HUES6 (cell line): ENCODE measurements around the gene TMEM184C.

ENCODE experiments used
- H3K27ac ChIP-seq: 2 replicates; pipeline ENCODE4 v1.7.0; 2013; ENCODE audit warnings: low read depth, mild to moderate bottlenecking, low read length, inconsistent platforms
- H3K27me3 ChIP-seq: 2 replicates; pipeline ENCODE4 v1.6.1; 2013; ENCODE audit warnings: low read length; ENCODE audit not compliant: control insufficient read depth, insufficient read depth
- H3K36me3 ChIP-seq: 2 replicates; pipeline ENCODE4 v1.6.1; 2013; ENCODE audit warnings: low read length; ENCODE audit not compliant: control insufficient read depth, insufficient read depth
- H3K4me1 ChIP-seq: 2 replicates; pipeline ENCODE4 v1.6.1; 2013; ENCODE audit warnings: low read length; ENCODE audit not compliant: control insufficient read depth, insufficient read depth
- H3K4me3 ChIP-seq: 2 replicates; pipeline ENCODE4 v1.5.1; 2013; ENCODE audit warnings: low read depth, low read length
- H3K9ac ChIP-seq: one replicate; pipeline ENCODE4 v1.6.1; 2013; ENCODE audit warnings: mild to moderate bottlenecking, low read length
- H3K9me3 ChIP-seq: 2 replicates; pipeline ENCODE4 v1.6.1; 2013; ENCODE audit warnings: low read depth, low read length; ENCODE audit not compliant: control insufficient read depth, insufficient read depth

The TMEM184C gene

GRCh38 chr4:147683717-147684700, 66.8 kb downstream of the TMEM184C start, which contains the start of gene PRMT9:
TSS of gene PRMT9 (minus strand) at chr4:147684163. CDS start at chr4:147683987, 176 bp downstream.
- H3K4me3 ChIP-seq = peak within 1 kb of the TSS; percentile 74
- H3K9me3 ChIP-seq = no peaks in the 10 kb centered on the region
- H3K9ac ChIP-seq = peak within 1 kb of the TSS; percentile 73
- peak within 1 kb of the TSS; percentile 51 for H3K27ac ChIP-seq
- H3K27me3 ChIP-seq = no peaks in the 10 kb centered on the region
- H3K4me1 ChIP-seq = peaks cover 11% of the 10 kb centered on the region
- H3K36me3 ChIP-seq = 0 out of 2 replicates have a peak, but pooled peaks cover under 1% of the 10 kb centered on the region

- Histone ChIP-seq H3K36me3 (no peaks in the 10 kb centered on the region), H3K27ac (no peak overlapping the region), H3K27me3 (no peaks in the 10 kb centered on the region), H3K4me1 (peaks cover 5% of the 10 kb centered on the region; the same call in 1 of the 2 replicates), H3K9ac (no peak overlapping the region), H3K9me3 (no peaks in the 10 kb centered on the region), H3K4me3 (no peak overlapping the region)
These were observed 71.9 kb downstream of the TMEM184C start for GRCh38 chr4:147689067-147689466.

DNA sequence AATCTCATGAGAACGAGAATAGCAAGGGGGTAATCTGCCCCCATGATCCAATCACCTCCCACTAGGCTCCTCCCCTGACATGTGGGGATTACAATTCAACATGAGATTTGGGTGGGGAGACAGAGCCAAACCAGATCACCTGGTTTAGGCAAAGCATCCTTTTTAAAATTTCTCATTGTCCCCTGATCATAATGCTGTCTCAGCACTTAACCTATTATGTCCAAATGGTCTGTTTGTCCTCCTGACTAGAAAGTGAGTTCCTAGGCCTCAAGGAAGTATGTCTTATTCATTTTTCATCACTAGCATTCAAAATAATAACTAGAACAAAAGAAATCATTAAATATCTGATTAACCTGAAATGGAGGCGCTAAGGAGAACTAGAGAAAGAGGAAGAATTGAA, 74.6 kb downstream of the TMEM184C start:
- Histone ChIP-seq H3K9ac (no peak overlapping the region), H3K4me1 (no peaks in the 10 kb centered on the region), H3K27me3 (no peaks in the 10 kb centered on the region), H3K4me3 (no peak overlapping the region), H3K9me3 (no peaks in the 10 kb centered on the region), H3K27ac (no peak overlapping the region), H3K36me3 (no peaks in the 10 kb centered on the region)

DNA sequence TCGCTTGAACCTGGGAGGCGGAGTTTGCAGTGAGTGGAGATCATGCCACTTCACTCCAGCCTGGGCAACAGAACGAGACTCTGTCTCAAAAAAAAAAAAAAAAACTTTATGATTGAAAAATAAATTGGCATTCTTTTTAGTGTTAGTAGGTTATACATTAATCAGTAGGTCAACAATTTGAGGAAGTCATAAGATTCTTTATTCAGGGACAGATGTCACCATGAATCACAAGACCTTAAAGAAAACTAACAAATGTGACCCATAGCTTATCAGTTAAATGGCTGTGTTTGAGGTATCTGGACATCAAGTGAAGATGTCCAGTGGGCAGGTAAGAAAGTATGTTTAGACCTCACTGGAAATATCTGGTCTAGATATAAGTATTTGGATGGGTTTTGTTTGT, 76.0 kb downstream of the TMEM184C start:
- Histone ChIP-seq H3K9ac (no peak overlapping the region), H3K4me3 (no peak overlapping the region), H3K36me3 (no peaks in the 10 kb centered on the region), H3K27me3 (no peaks in the 10 kb centered on the region), H3K27ac (no peak overlapping the region), H3K4me1 (no peaks in the 10 kb centered on the region), H3K9me3 (no peaks in the 10 kb centered on the region)

DNA sequence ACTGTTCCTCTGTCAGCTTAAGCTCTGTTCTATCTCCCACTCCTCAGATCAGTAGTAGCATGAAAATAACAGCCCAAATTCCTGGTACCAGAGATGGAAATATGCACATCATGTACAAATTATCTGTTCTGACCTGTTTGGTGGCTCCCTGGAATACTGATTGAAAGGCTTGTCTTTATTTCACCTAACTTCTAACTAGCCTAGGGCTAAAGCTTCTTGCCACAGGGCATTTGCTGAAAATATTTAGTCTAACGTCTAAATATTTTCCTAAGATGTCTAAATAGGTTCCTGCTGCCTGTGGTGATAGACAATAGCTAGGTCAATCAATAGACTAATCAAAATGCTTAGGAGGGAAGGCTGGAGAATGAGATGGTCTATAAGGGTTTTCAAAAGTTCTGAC, 79.7 kb downstream of the TMEM184C start:
- H3K4me3 ChIP-seq = no peak overlapping the region
- H3K9me3 ChIP-seq = no peaks in the 10 kb centered on the region
- no peaks in the 10 kb centered on the region for H3K4me1 ChIP-seq
- H3K9ac ChIP-seq = no peak overlapping the region
- H3K27ac ChIP-seq = no peak overlapping the region
- H3K27me3 ChIP-seq = no peaks in the 10 kb centered on the region
- H3K36me3 ChIP-seq = no peaks in the 10 kb centered on the region

DNA sequence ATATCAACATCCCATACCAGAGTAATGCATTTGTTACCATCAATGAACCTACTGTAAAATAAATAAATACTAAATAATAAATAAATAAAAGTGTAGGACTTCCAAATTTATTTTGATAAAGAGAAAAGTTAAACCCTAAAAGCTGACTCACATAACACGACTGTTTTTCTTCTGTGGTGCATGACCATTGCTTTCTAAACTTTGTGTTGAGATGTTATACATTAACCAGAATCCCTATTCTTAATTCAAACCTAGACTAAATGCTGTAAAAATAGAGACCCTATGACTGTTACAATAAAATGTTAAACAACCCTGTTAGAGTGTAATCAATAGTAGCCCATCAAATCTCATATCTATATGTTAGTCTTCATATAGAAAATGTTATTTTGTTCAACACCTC, 87.6 kb downstream of the TMEM184C start:
- Histone ChIP-seq H3K27me3 (no peaks in the 10 kb centered on the region), H3K9ac (no peak overlapping the region), H3K9me3 (no peaks in the 10 kb centered on the region), H3K27ac (no peak overlapping the region), H3K4me1 (peaks cover 4% of the 10 kb centered on the region; the same call in 1 of the 2 replicates), H3K4me3 (no peak overlapping the region), H3K36me3 (no peaks in the 10 kb centered on the region)

DNA sequence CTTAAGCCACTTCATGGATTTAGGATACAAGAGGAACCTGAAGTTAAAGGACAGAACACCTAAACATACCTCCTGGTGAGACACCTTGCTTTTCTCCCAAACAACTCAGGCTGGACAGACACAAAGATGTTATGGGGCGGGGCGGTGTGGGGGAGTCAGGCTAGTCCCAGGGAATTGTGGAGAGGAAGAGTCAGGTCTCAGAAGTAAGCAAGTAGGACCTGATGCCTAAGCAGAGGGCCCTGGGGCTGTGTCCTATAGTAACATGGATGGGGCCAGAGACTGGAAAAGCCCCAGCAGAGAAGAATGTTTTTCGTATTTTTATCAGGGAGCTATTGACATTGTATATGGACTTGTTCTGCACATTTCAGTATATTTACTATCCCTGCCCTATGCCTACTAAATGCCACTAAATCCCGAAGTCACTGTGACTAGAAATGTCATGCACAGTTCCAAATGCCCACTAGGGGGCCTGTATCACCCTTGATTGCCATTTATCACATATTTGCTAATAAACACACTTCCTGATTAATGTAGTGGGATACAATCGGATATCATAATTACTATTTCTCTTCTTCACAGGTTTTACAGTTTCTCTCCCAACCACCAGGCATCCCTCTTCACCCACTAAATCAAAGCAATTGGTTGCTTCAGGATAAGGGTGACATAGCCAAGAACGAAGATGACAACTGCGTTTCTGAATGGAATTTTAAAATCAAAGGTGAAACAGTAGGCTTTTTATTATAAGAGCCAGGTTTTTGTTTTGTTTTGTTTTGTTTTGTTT, 90.9 kb downstream of the TMEM184C start:
- no peak overlapping the region for H3K4me3 ChIP-seq
- H3K9ac ChIP-seq = no peak overlapping the region
- no peaks in the 10 kb centered on the region for H3K9me3 ChIP-seq
- H3K36me3 ChIP-seq = no peaks in the 10 kb centered on the region
- peaks cover 4% of the 10 kb centered on the region; the same call in 1 of the 2 replicates for H3K4me1 ChIP-seq
- no peak overlapping the region for H3K27ac ChIP-seq
- no peaks in the 10 kb centered on the region for H3K27me3 ChIP-seq

DNA sequence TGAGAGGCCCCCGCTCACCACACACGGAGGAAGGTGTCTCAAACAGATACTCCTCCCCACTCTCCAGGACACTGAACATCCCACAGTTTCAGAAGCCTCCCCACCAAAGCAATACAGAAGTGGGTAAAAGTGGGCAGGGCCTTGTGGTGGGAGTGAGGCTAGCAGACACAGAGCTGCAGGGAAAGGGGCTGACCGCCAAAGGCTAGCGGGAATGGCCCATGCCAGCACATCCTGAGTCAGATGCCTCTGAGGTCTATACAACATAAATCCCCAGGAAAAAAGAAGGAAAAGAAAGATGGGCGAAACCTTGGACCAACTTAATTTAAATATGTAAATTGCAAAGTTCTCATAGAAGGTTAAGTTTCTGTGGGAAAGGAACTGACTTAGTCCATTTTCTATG, 92.8 kb downstream of the TMEM184C start:
- Histone ChIP-seq H3K9ac (no peak overlapping the region), H3K36me3 (no peaks in the 10 kb centered on the region), H3K27ac (no peak overlapping the region), H3K27me3 (no peaks in the 10 kb centered on the region), H3K9me3 (no peaks in the 10 kb centered on the region), H3K4me3 (no peak overlapping the region), H3K4me1 (peaks cover 4% of the 10 kb centered on the region; the same call in 1 of the 2 replicates)

DNA sequence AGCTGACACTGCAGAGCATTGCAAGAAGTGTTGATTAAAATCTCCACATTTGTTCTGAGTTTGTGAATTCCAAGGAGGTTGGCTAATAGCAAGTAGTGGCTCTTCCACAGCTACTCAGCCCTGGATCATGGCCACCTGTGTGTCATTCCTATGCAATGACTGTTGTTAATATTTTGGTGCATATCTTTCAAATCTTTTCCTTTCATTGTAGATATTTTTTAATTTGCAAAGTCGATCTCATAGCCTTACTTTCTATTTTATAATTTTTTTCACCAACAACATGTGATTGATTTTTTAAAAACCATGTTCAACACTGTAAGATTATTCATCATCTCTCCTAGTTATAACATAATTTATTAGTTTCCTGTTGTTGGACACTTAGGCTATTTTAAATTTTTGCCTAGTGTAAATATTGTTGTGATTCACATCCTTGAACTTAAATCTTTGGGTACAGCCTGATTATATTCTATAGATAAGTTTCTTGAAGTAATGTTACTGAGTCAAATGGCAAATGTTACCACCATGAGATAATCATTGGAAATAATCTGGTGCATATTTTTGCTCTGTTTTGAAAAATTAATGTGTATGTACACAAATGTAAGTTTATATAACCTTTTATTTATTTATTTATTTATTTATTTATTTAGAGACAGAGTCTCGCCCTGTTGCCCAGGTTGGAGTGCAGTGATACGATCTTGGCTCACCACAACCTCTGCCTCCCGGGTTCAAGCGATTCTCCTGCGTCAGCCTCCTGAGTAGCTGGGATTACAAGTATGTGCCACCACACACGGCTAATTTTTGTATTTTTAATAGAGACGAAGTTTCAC, 97.6 kb downstream of the TMEM184C start:
- no peak overlapping the region for H3K27ac ChIP-seq

DNA sequence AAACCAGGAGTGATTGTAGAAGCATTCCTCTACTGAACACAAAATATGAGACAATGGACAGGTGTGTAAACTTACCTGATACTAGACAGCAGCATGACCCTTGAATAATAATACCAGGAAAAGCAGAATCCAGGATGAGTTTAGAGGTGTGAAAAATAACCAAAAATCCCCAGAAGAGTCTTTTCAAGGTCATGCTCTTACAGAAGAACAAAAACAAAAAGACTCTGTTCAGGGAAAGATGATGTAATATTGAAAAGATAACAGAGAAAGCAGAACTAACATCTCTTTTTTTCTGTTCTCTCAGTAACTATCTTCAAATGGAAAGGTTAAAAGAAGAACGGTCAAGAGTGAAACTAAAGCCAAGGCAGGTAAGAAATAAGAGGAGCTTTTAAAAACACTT, 100.7 kb downstream of the TMEM184C start:
- no peak overlapping the region for H3K27ac ChIP-seq
- H3K4me1 ChIP-seq = no peaks in the 10 kb centered on the region
- H3K4me3 ChIP-seq = no peak overlapping the region
- no peaks in the 10 kb centered on the region for H3K27me3 ChIP-seq
- no peak overlapping the region for H3K9ac ChIP-seq
- no peaks in the 10 kb centered on the region for H3K9me3 ChIP-seq
- H3K36me3 ChIP-seq = no peaks in the 10 kb centered on the region

More for the DNA sequence above, 97.6 kb downstream of the TMEM184C start:
- Histone ChIP-seq H3K4me3 (no peak overlapping the region), H3K36me3 (no peaks in the 10 kb centered on the region), H3K4me1 (no peaks in the 10 kb centered on the region), H3K9me3 (no peaks in the 10 kb centered on the region), H3K9ac (no peak overlapping the region), H3K27me3 (no peaks in the 10 kb centered on the region)
